ENCODE data around the gene SQSTM1.

SQSTM1 gene

DNA sequence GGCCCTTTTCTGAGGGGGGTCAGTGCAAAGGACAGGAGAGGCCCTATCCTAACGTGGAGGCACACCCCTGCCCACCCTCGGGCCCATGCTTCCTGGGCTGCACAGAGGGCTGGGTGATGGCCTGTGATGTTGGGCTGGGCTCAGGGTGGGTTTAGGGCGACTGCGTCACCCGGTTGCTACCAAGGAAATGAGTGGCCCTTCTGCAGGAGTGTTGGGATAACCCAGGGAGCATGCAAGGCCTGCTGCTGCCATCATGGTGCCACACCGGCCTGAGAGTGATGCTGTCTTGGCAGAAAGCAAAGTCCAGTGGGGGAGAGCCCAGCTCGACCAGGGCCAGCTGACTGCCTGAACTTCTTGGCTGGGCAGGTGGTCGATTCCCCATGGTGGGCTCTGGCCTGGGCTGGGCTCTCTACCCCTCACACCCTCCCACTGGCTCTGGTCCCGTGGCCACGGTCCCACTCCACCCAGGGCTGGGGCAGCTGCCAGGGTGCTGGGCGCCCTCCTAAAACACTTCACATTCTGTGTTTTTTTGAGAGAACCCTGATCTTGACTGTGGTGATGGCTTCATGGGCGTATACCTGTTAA is 59.5 kb downstream of the SQSTM1 start:
- no peaks in the 10 kb centered on the region for H3K4me1 ChIP-seq
- H3K79me2 ChIP-seq, result peaks cover 2% of the 10 kb centered on the region
- H3K27me3 ChIP-seq (ENCODE audit: control insufficient read depth, insufficient read depth, low read length), result no peaks in the 10 kb centered on the region
- peaks cover 4% of the 10 kb centered on the region for H3K9me3 ChIP-seq (ENCODE audit: control insufficient read depth, low read length)
- no peak overlapping the region for H2AFZ ChIP-seq
- no peak overlapping the region for H3K9ac ChIP-seq
- H3K36me3 ChIP-seq (ENCODE audit: control insufficient read depth, insufficient read depth, low read length), result no peaks in the 10 kb centered on the region
- H3K27ac ChIP-seq, result no peak overlapping the region
- H3K4me3 ChIP-seq (ENCODE audit: low read depth, low read length), result no peak overlapping the region
- TF ChIP-seq, protein P1, sequence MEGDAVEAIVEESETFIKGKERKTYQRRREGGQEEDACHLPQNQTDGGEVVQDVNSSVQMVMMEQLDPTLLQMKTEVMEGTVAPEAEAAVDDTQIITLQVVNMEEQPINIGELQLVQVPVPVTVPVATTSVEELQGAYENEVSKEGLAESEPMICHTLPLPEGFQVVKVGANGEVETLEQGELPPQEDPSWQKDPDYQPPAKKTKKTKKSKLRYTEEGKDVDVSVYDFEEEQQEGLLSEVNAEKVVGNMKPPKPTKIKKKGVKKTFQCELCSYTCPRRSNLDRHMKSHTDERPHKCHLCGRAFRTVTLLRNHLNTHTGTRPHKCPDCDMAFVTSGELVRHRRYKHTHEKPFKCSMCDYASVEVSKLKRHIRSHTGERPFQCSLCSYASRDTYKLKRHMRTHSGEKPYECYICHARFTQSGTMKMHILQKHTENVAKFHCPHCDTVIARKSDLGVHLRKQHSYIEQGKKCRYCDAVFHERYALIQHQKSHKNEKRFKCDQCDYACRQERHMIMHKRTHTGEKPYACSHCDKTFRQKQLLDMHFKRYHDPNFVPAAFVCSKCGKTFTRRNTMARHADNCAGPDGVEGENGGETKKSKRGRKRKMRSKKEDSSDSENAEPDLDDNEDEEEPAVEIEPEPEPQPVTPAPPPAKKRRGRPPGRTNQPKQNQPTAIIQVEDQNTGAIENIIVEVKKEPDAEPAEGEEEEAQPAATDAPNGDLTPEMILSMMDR (IDR thresholded peaks at IDR 0.05), result no peak
- H3K4me2 ChIP-seq (ENCODE audit: low read length), result no peak overlapping the region

DNA sequence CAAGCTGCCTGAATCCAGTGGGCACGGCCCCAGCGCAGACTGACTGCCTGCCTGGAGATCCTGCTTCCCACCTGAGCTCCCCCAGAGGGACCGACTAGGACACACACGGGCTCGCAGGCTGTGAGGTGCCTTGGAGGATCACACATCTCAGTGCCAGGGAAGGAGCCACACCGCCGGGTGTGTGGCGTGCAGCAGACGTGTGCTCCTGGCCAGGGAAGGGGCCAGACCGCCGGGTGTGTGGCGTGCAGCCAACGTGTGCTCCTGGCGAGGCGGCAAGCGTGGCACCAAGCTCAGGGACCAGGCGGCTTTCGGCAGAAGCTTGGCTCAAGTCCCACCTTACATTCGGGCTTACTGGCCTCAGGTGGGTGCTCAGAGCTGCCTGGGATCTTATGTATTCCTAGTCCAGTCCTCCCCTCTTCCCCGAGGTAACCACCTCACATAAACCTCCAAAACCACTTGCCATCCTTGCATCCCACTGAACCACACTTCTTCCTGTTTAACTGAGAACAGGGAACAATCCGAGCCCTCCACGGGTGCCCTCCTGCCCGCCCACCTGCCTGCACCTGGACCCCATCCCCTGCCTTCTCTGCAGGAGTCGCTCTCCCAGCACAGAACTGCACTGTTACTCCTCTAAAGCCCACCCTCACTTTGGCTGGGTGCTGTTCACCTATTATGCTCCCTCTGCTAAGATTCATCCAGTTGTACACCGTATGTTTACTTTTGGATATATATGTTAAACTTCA is 60.3 kb downstream of the SQSTM1 start:
- no peak overlapping the region for H2AFZ ChIP-seq
- H3K27me3 ChIP-seq (ENCODE audit: control insufficient read depth, insufficient read depth, low read length), result no peaks in the 10 kb centered on the region
- peaks cover 2% of the 10 kb centered on the region for H3K79me2 ChIP-seq
- H3K4me3 ChIP-seq (ENCODE audit: low read depth, low read length), result no peak overlapping the region
- no peak overlapping the region for H3K4me2 ChIP-seq (ENCODE audit: low read length)
- no peak overlapping the region for H3K27ac ChIP-seq
- H3K4me1 ChIP-seq, result no peaks in the 10 kb centered on the region
- no peak overlapping the region for H3K9ac ChIP-seq
- H3K9me3 ChIP-seq (ENCODE audit: control insufficient read depth, low read length), result peaks cover 4% of the 10 kb centered on the region
- TF ChIP-seq, protein P1 (IDR thresholded peaks at IDR 0.05), result no peak
- H3K36me3 ChIP-seq (ENCODE audit: control insufficient read depth, insufficient read depth, low read length), result no peaks in the 10 kb centered on the region

DNA sequence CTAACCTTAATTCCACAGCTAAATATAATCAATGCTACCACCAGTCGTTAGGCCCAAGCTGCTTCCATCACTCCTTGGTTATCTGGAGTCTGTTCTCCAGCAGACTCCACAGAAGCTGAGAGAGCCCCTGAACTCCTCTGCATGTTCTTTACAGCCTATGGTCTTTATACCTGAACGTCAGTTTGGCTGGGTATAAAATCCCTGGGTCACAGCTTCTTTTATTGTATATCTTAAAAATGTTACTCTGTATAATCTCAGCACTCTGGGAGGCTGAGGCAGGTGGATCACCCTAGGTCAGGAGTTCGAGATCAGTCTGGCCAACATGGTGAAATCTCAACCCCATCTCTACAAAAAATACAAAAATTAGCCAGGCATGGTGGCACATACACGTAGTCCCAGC is 61.6 kb downstream of the SQSTM1 start:
- H3K9ac ChIP-seq, result no peak overlapping the region
- peaks cover 2% of the 10 kb centered on the region for H3K79me2 ChIP-seq
- H2AFZ ChIP-seq, result no peak overlapping the region
- H3K4me2 ChIP-seq (ENCODE audit: low read length), result no peak overlapping the region
- no peaks in the 10 kb centered on the region for H3K4me1 ChIP-seq
- no peaks in the 10 kb centered on the region for H3K36me3 ChIP-seq (ENCODE audit: control insufficient read depth, insufficient read depth, low read length)
- H3K4me3 ChIP-seq (ENCODE audit: low read depth, low read length), result no peak overlapping the region
- H3K27ac ChIP-seq, result no peak overlapping the region
- TF ChIP-seq, protein P1 (IDR thresholded peaks at IDR 0.05), result no peak
- H3K27me3 ChIP-seq (ENCODE audit: control insufficient read depth, insufficient read depth, low read length), result no peaks in the 10 kb centered on the region
- peaks cover 4% of the 10 kb centered on the region for H3K9me3 ChIP-seq (ENCODE audit: control insufficient read depth, low read length)

DNA sequence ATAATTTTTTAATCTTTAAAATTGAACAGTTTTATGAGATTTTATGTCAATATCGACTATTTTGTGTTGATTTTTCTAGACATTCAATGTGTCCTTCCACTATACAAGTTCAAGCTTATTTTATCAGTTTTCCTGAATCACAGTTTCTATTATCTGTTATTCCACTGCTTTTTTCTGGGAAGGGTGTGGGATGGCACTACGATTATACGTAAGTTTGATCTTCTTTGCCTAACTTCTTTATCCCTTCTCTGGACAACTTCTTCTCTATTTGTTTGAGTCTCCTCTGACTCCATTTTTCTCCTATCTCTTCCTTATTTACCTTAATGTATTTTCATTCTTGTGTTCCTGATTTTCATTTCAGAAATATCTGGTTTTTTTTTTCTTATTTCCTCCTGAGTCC is 62.5 kb downstream of the SQSTM1 start:
- Histone ChIP-seq H3K79me2 (peaks cover 2% of the 10 kb centered on the region), H3K4me2 (ENCODE audit: low read length) (no peak overlapping the region), H2AFZ (no peak overlapping the region), H3K4me1 (no peaks in the 10 kb centered on the region), H3K9me3 (ENCODE audit: control insufficient read depth, low read length) (peaks cover 4% of the 10 kb centered on the region), H3K4me3 (ENCODE audit: low read depth, low read length) (no peak overlapping the region), H3K27ac (no peak overlapping the region), H3K36me3 (ENCODE audit: control insufficient read depth, insufficient read depth, low read length) (no peaks in the 10 kb centered on the region), H3K27me3 (ENCODE audit: control insufficient read depth, insufficient read depth, low read length) (no peaks in the 10 kb centered on the region), H3K9ac (no peak overlapping the region)
- TF ChIP-seq, protein P1 (IDR thresholded peaks at IDR 0.05), result no peak

Measured in parathyroid adenoma (tissue), 2 donors.